Natural killer cell treated with Interleukin-12 subunit alpha and Interleukin-12 subunit beta and Interleukin-15 and Interleukin-18, amount 100 ng/mL, for 72 hours (primary cell): ENCODE measurements around the gene IL4I1. TPM values are rescaled to one million over a fixed set of nuclear protein-coding genes. Genes with fewer than 3 reads are reported as not detected.
A peak's percentile ranks its signal among the peaks of the same experiment; 100 is the strongest.

Experiments used
- ATAC-seq, 2 donors: fragments of 150-1000 bp; cut with Tn5 transposase in 1 of 2; sonication (Bioruptor Pico), chemical (Tn5 transposase) in 1 of 2; 2 replicates each; pipeline ENCODE4 v1.10.0; 2021
- DNase-seq: peaks from one replicate; pipeline ENCODE4 v3.0.0; 2022; ENCODE audit warnings: low spot score
- H3K27ac Mint-ChIP-seq, 2 donors: 1 replicate in 1 of 2; 2 replicates in 1 of 2; pipeline ENCODE4 v1.8.0; 2022; ENCODE audit warnings: mixed read lengths in 2 of 2, mild to moderate bottlenecking in 1 of 2, moderate library complexity in 1 of 2
- H3K27me3 Mint-ChIP-seq, 2 donors: 1 replicate in 1 of 2; 2 replicates in 1 of 2; pipeline ENCODE4 v1.8.0; 2022; ENCODE audit warnings: mixed read lengths in 2 of 2
- H3K36me3 Mint-ChIP-seq: one replicate; pipeline ENCODE4 v1.8.0; 2022; ENCODE audit warnings: mixed read lengths
- H3K4me1 Mint-ChIP-seq, 2 donors: 1 replicate in 1 of 2; 2 replicates in 1 of 2; pipeline ENCODE4 v1.8.0; 2022; ENCODE audit warnings: low read depth in 2 of 2, mixed read lengths in 2 of 2, mild to moderate bottlenecking in 1 of 2
- H3K4me3 Mint-ChIP-seq: one replicate; pipeline ENCODE4 v1.8.0; 2022; ENCODE audit warnings: mixed read lengths
- H3K9me3 Mint-ChIP-seq: 2 replicates; pipeline ENCODE4 v1.8.0; 2022; ENCODE audit warnings: mixed read lengths
- total RNA-seq, 2 donors: library from RNA; stranded (reverse); gene quantifications; one replicate each; pipeline ENCODE4 v1.2.3, GENCODE V29; 2022

IL4I1 gene
- total RNA-seq, 2 donors from 2014 or later = 2.4 to 15.1 TPM

GRCh38 chr19:49875857-49876421 lies 20.7 kb downstream of the IL4I1 start:
- H3K36me3 Mint-ChIP-seq = no peaks in the 10 kb centered on the region
- H3K9me3 Mint-ChIP-seq = no peaks in the 10 kb centered on the region
- H3K27me3 Mint-ChIP-seq = no peaks in the 10 kb centered on the region
- H3K4me3 Mint-ChIP-seq = no peak overlapping the region
- ATAC-seq (no peak), DNase-seq (no peak)
- no peak overlapping the region for H3K27ac Mint-ChIP-seq
- H3K4me1 Mint-ChIP-seq = peaks cover 27 to 31% of the 10 kb centered on the region in 2 donors

DNA sequence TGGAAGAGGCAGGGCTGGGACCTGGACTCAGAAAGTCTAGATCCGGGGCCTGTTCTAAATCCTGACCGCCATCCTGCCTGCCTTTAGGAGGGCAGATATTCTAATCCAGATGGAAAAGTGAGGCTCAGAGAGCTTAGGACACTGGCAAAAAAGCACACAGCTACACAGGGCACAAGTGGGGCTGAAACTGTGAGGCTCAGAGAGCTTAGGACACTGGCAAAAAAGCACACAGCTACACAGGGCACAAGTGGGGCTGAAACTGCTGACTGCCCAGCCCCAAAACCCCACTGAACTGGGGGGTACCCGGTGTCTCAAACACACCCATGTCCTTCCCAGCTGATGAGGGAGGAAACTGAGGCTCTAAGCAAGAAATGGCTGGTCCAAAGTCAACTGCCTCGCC lies 21.5 kb downstream of the IL4I1 start:
- DNase-seq = no peak
- no peaks in the 10 kb centered on the region for H3K27me3 Mint-ChIP-seq
- no peak overlapping the region for H3K4me3 Mint-ChIP-seq
- H3K4me1 Mint-ChIP-seq = peaks cover 31 to 34% of the 10 kb centered on the region in 2 donors
- H3K36me3 Mint-ChIP-seq = no peaks in the 10 kb centered on the region
- ATAC-seq = no peak
- H3K9me3 Mint-ChIP-seq = no peaks in the 10 kb centered on the region
- no peak overlapping the region for H3K27ac Mint-ChIP-seq

DNA sequence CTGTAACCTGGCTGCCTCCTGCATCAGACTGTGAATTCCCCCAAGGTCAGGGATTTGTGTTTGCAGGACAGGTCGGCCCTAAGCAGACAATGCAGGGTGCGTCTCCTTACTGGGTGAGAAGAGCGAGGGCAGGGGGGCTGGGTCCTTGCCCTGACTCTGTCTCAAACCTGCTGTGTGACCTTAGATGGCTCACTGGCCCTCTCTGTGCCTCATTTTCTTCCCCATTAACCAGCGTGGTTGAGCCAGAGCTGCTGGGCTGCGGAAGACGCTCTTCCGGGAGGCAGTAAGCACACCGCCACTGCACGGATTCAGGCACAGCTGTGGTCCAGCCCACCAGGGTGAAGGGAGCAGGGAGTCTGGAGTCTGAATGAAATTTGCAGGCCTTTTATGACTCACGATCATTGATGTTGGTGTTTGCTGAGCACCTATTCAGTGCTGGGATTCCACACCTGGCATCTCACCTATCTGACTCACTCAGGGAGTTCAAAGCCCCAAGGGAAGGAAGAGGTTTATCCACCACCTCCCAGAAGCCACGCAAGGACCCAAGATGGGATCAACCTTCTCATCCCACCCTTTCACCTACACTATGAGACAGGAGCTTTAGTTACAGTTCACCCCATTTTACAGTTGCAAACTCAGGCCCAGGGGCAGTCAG lies 22.1 kb downstream of the IL4I1 start:
- DNase-seq = no peak
- H3K4me3 Mint-ChIP-seq = no peak overlapping the region
- no peaks in the 10 kb centered on the region for H3K9me3 Mint-ChIP-seq
- no peaks in the 10 kb centered on the region for H3K27me3 Mint-ChIP-seq
- ATAC-seq = no peak
- H3K4me1 Mint-ChIP-seq = peaks cover 33 to 36% of the 10 kb centered on the region in 2 donors
- no peak overlapping the region for H3K27ac Mint-ChIP-seq
- no peaks in the 10 kb centered on the region for H3K36me3 Mint-ChIP-seq

DNA sequence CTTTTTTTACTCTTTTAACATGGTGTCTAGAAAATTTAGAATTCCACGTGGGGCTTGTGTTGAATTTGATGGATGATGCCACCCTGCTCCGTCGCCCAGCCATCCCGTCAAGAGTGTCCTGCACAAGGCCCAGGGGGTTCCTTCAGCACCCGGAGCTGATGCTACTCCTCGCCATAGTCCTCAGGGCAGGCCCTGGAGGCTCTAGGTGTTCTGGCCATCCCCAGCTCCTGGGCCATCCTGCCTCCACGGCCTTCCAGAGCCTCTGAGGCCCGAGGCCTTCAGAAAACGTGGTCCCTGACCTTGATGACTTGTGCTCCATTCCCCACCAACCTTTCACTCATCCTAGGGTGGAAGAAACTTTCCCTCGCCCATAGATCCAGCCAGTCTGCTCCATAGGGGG lies 22.9 kb downstream of the IL4I1 start:
- no peak for ATAC-seq
- H3K27ac Mint-ChIP-seq = no peak overlapping the region

DNA sequence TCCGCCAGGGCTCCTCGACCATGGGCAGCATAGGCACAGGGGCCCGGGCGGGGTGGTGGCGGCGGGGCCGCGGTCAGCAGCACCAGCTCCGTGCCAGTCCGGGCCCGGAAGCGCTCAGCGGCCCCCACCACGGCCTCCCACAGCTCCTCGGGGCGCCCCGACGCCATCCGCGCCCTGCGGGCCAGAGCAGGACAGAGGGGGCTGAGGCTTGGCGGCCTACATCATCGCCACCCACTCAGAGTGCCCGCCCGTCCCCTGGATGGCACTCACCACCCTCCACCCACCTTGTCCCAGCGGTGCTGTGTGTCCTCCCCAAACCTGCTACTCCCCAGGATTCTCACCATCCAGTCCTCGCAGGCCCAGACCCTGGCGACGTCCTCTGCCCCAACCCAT lies 23.6 kb downstream of the IL4I1 start:
- DNase-seq = no peak
- H3K9me3 Mint-ChIP-seq = no peaks in the 10 kb centered on the region
- H3K36me3 Mint-ChIP-seq = no peaks in the 10 kb centered on the region
- no peak for ATAC-seq
- H3K27me3 Mint-ChIP-seq = no peaks in the 10 kb centered on the region
- H3K27ac Mint-ChIP-seq = no peak overlapping the region
- no peak overlapping the region for H3K4me3 Mint-ChIP-seq
- H3K4me1 Mint-ChIP-seq = peaks cover 26 to 27% of the 10 kb centered on the region in 2 donors

More for the DNA sequence above, 22.9 kb downstream of the IL4I1 start:
- Mint-ChIP-seq H3K4me3 (no peak overlapping the region), H3K9me3 (no peaks in the 10 kb centered on the region), H3K4me1 (peaks cover 30 to 32% of the 10 kb centered on the region in 2 donors), H3K27me3 (no peaks in the 10 kb centered on the region), H3K36me3 (no peaks in the 10 kb centered on the region)
- no peak for DNase-seq

GRCh38 chr19:49872245-49873128 lies 24.2 kb downstream of the IL4I1 start:
- peak overlapping the region; percentile 47 to 54 for H3K27ac Mint-ChIP-seq
- DNase-seq (no peak), ATAC-seq (no peak)
- no peaks in the 10 kb centered on the region for H3K36me3 Mint-ChIP-seq
- no peak overlapping the region for H3K4me3 Mint-ChIP-seq
- no peaks in the 10 kb centered on the region for H3K27me3 Mint-ChIP-seq
- no peaks in the 10 kb centered on the region for H3K9me3 Mint-ChIP-seq
- peaks cover 28 to 29% of the 10 kb centered on the region in 2 donors for H3K4me1 Mint-ChIP-seq

DNA sequence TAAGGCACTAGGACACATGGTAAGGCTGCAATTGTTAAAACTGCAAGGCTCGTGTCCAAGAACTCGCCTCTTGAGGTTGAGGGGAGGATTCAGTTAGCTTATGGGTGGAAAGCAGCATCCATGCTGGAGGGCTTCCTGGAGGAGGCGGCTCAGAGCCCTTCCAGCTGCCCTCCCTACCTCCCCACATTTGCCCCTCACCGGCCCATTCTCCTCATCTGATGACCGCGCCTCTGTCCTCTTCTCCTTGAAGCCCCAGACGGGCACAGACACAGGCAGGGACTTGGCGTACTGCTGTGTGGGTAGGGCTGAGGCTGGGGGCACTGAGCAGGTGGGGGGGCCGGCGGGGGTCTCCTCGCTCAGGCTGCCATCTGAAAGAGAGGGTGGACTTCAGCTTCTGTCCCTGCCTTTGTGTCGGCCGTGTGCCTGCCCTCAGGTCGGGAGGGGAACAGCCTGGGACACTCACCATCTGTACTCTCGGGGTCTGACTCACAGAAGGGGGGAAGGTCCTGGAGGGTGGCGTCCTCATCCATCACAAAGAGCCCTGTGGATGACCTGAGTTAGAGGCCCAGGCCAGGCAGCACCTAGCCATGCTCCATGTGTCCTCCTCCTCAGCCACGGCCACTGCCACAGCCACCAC lies 25.2 kb downstream of the IL4I1 start:
- DNase-seq (no peak), ATAC-seq (no peak)
- Mint-ChIP-seq H3K4me3 (no peak overlapping the region), H3K4me1 (peaks cover 32 to 35% of the 10 kb centered on the region in 2 donors), H3K36me3 (no peaks in the 10 kb centered on the region), H3K27me3 (no peaks in the 10 kb centered on the region), H3K27ac (peak overlapping the region; percentile 47 to 54), H3K9me3 (no peaks in the 10 kb centered on the region)

DNA sequence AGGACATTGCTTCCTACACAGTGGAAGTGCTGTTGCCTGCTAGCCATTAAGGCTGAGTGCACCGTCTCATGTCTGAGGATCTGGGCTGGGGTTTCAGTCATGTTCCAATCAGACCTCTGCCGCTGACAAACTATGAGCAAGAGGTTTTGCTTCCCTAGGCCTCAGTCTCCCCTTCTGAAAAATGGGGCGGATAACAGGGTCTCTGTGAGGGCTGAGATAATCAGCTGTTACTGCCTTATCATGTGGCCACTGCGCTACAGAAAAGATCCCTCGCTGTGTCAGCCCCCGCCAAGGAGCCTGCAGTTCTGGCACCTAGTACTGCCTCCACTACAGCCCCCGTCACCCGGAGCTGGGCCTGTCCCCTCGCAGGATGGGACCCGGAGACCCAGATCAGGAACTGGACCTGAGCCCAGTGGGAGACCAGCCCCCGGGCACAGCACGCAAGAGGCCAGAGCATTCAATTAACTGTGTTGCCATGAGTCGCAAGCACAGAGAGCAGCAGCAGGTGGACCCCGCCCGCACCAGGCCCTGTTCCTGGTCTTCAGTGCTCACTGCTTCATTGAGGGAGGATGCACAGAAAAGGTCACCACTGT lies 26.3 kb downstream of the IL4I1 start:
- no peaks in the 10 kb centered on the region for H3K36me3 Mint-ChIP-seq
- no peak overlapping the region for H3K27ac Mint-ChIP-seq
- H3K4me1 Mint-ChIP-seq = peaks cover 36 to 41% of the 10 kb centered on the region in 2 donors
- H3K9me3 Mint-ChIP-seq = no peaks in the 10 kb centered on the region
- no peak for ATAC-seq
- no peak for DNase-seq
- no peak overlapping the region for H3K4me3 Mint-ChIP-seq
- H3K27me3 Mint-ChIP-seq = no peaks in the 10 kb centered on the region

GRCh38 chr19:49869484-49870308 lies 27.0 kb downstream of the IL4I1 start:
- H3K4me1 Mint-ChIP-seq = peaks cover 34 to 39% of the 10 kb centered on the region in 2 donors
- H3K36me3 Mint-ChIP-seq = no peaks in the 10 kb centered on the region
- no peaks in the 10 kb centered on the region for H3K9me3 Mint-ChIP-seq
- no peak overlapping the region for H3K27ac Mint-ChIP-seq
- DNase-seq (peak; percentile 96), ATAC-seq (peak; percentile 88 to 90)
- H3K4me3 Mint-ChIP-seq = no peak overlapping the region
- no peaks in the 10 kb centered on the region for H3K27me3 Mint-ChIP-seq

DNA sequence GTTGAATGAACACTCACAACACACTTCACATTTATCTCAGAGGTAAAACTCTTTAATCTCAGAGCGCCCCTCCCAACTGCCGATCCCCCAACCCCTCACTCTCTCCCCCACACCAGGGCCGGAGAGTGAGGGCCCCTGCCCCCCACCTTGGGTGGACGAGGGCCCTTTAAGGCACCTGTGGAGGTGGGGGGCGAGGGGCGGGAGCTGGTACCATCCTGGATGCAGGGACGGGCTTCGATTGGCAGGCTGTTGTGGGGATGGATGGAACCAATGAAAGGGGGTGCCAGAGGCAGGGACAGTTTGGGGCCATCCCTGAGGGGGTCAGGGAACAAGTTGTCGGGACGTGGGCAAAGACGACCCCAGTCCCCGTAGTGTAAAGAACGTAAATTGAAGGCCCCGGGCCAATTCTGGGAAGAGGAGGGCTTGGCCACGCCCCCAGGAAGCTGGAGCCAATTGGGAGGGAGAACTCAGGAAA lies 27.6 kb downstream of the IL4I1 start:
- H3K27me3 Mint-ChIP-seq = no peaks in the 10 kb centered on the region
- peaks cover 40 to 46% of the 10 kb centered on the region in 2 donors for H3K4me1 Mint-ChIP-seq
- ATAC-seq (peak in 1 of 2 donors; percentile 1), DNase-seq (no peak)
- no peaks in the 10 kb centered on the region for H3K36me3 Mint-ChIP-seq
- H3K4me3 Mint-ChIP-seq = no peak overlapping the region
- H3K9me3 Mint-ChIP-seq = no peaks in the 10 kb centered on the region
- no peak overlapping the region for H3K27ac Mint-ChIP-seq

DNA sequence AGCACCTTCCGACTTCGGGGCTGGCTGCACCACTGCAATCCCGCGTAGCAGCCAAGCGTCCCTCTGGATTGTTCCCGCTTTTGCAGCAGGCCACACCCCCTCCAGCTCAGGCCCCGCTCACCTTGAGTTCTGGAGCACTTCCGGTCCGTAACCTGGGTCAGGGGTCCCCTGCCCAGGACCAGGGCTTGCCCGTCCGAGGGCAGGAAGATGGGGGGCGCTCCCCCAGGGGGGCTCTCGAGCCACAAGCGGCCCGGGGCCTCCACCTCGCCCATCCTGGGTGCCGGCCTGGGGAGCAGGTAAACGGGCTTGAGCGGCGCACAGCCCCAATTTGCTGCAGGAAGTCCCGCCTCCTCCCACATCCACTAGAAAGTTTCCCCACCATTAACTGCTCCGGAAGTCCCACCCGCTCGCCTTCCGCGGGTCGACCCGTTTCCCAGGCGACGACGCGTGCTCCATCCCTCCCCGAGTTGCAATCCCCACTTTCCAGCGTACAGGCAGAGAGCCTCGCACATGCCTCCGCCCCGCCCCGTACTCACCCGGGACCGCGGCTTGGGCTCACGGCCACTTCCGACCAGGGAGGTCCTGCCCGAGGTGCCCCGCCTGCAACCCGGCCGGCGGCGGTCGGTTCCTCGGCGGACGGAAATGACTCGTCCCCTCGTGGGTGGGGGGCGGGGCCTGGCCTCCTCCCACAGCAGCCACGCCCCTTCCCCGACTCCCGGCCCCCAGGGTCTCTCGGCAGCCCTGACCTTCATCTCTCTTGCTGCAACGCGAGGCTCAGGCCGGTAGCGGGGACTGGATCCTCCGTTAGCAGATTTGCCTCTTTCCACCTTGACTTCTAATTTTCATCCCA lies 29.5 kb downstream of the IL4I1 start, which contains the start of gene PNKP:
Gene PNKP, minus strand, starts transcription at position 644 of the 850 bp plus-strand sequence. Its CDS starts 372 bp downstream, at position 272.
- DNase-seq (peak; percentile 97), ATAC-seq (peak; percentile 74 to 79)
- no peak within 1 kb of the TSS for H3K27ac Mint-ChIP-seq
- H3K36me3 Mint-ChIP-seq = no peaks in the 10 kb centered on the region
- peak within 1 kb of the TSS; percentile 92 for H3K4me3 Mint-ChIP-seq
- H3K4me1 Mint-ChIP-seq = peaks cover 46 to 51% of the 10 kb centered on the region in 2 donors
- H3K9me3 Mint-ChIP-seq = no peaks in the 10 kb centered on the region
- no peaks in the 10 kb centered on the region for H3K27me3 Mint-ChIP-seq

DNA sequence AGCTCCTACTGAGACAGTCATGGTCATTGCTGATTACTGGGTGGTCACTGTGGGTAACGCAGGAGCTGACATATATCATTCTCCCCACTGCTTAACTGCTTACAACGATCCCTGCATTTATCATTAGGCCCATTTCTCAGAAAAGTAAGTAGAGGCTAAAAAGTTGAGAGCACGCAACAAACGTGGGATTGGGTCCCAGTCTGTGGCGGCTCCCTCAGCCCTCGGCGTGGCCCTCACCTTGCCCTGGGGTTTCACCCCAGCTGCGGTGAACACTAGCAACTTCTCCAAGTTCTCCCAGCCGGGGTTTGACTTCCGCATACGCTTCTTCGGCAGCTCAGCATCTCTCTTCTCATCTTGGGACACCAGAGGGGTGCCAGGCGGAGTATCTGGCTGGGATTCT lies 31.8 kb downstream of the IL4I1 start:
- DNase-seq = no peak
- Mint-ChIP-seq H3K4me3 (no peak overlapping the region), H3K27ac (no peak overlapping the region), H3K4me1 (peaks cover 36 to 42% of the 10 kb centered on the region in 2 donors), H3K9me3 (no peaks in the 10 kb centered on the region), H3K27me3 (no peaks in the 10 kb centered on the region), H3K36me3 (no peaks in the 10 kb centered on the region)
- ATAC-seq = no peak
